Stomach (tissue), 9 donors: Measurements from ENCODE around the gene DCAF8L1. TPM values are rescaled to one million over a fixed set of nuclear protein-coding genes. Genes with fewer than 3 reads are reported as not detected.

Source experiments
- DNase-seq, 2 donors: peaks; one replicate each; pipeline versions ENCODE4 v3.0.0 to v3.0.0-alpha.2; 2013 to 2019
- H3K27ac ChIP-seq, 5 donors: fragments of 200-600 bp in 4 of 5; sonication (generic) in 4 of 5; one replicate each; pipeline ENCODE4 v1.5.1; 2013 to 2019; ENCODE audit warnings: mild to moderate bottlenecking in 1 of 5, moderate library complexity in 1 of 5
- H3K27me3 ChIP-seq, 3 donors: fragments of 200-600 bp; sonication (generic); one replicate each; pipeline ENCODE4 v1.5.1; 2017 to 2019; ENCODE audit warnings: mixed run types in 1 of 3
- H3K36me3 ChIP-seq, 4 donors: fragments of 200-600 bp; sonication (generic); 1 replicate in 3 of 4; 2 replicates in 1 of 4; pipeline ENCODE4 v1.5.1; 2016 to 2019
- H3K4me1 ChIP-seq, 4 donors: fragments of 200-600 bp; sonication (generic); one replicate each; pipeline ENCODE4 v1.5.1; 2016 to 2019
- H3K4me3 ChIP-seq, 4 donors: fragments of 200-600 bp; sonication (generic) in 3 of 4; one replicate each; pipeline ENCODE4 v1.5.1; 2016 to 2019; ENCODE audit warnings: mild to moderate bottlenecking in 1 of 4
- H3K9me3 ChIP-seq, 4 donors: fragments of 200-600 bp; sonication (generic); one replicate each; pipeline ENCODE4 v1.5.1; 2016 to 2019
- EP300 ChIP-seq: sonication (generic); formaldehyde crosslinking; IDR thresholded peaks from one replicate; pipeline ENCODE4 v1.6.1; 2017; ENCODE audit warnings: antibody characterized with exemption
- POLR2A ChIP-seq, 4 donors: fragments of 450-650 bp; IDR thresholded peaks; one replicate each; pipeline ENCODE4 v1.6.1; 2016; ENCODE audit warnings: antibody characterized with exemption in 4 of 4, control low read depth in 2 of 4, mild to moderate bottlenecking in 1 of 4, moderate library complexity in 1 of 4
- POLR2AphosphoS5 ChIP-seq, 3 donors: sonication (generic); formaldehyde crosslinking; IDR thresholded peaks; one replicate each; pipeline ENCODE4 v1.6.1; 2016; ENCODE audit warnings: antibody characterized with exemption in 3 of 3
- WGBS, 5 donors: extraction: QIAGEN DNeasy Blood & Tissue Kit in 3 of 5; methylation state at CpG; one replicate each; pipeline versions ENCODE4 v1.1.5 to v1.1.7; 2013 to 2018; 5-methylcytosine and 5-hydroxymethylcytosine counted together
- intact Hi-C: fragments of 100-400 bp; cut with DNase I; formaldehyde crosslinking; loops from one replicate; pipeline ENCODE4 v1.15.1; 2023; ENCODE audit warnings: low total_unique reads
- polyA plus RNA-seq, 3 donors: library from polyadenylated mRNA; stranded (reverse); fragments of 200-250 nt; gene quantifications; one replicate each; pipeline ENCODE4 v1.2.3, GENCODE V29; 2013
- total RNA-seq, 5 donors: library from RNA; depleted of rRNA; stranded (reverse); fragments of >200 nt; gene quantifications; one replicate each; pipeline versions ENCODE4 v1.1.0 to v1.2.3, GENCODE V29; 2014 to 2016
- TF ChIP-seq, protein P1 (sequence below), 7 experiments: fragments of 450-650 bp in 4 of 7; fragments of 200-600 bp in 3 of 7; sonication (generic) in 3 of 7; IDR thresholded peaks; one replicate each; pipeline ENCODE4 v1.5.1; 2016 to 2019; ENCODE audit warnings: antibody characterized with exemption in 7 of 7, control low read depth in 2 of 7, mild to moderate bottlenecking in 1 of 7
- donor health status: healthy with polysubstance abuse.
- donor health status: Bipolar disorder and iron deficiency.
- donor health status: healthy.

Gene DCAF8L1
- total and polyA plus RNA-seq, 8 donors, result not detected

DNA sequence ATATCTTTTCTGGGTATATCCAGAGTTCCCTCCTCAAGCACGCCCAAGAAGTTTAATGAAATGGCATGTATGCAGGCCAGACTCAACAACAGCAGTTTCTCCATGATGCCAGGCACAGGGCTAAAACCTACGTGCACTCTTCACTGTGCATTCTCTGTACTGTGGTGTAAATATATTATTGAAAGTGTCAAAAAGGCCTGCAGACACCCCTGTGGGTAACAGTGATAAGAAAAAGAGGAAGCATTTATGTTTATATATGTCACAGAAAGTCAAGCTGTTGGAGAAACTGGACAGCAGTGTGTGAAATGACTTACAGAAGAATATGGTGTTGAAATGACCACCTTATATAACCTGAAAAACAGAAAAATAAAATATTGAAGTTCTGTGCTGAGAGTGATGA lies 29.6 kb upstream of the DCAF8L1 start:
- DNase-seq, result no peak
- no peak overlapping the region for H3K27ac ChIP-seq
- H3K9me3 ChIP-seq, result no peaks in the 10 kb centered on the region
- H3K4me3 ChIP-seq, result no peak overlapping the region
- intact Hi-C loops, result no loop called here
- no peak for TF ChIP-seq POLR2A (IDR thresholded peaks at IDR 0.05)
- TF ChIP-seq, protein P1, sequence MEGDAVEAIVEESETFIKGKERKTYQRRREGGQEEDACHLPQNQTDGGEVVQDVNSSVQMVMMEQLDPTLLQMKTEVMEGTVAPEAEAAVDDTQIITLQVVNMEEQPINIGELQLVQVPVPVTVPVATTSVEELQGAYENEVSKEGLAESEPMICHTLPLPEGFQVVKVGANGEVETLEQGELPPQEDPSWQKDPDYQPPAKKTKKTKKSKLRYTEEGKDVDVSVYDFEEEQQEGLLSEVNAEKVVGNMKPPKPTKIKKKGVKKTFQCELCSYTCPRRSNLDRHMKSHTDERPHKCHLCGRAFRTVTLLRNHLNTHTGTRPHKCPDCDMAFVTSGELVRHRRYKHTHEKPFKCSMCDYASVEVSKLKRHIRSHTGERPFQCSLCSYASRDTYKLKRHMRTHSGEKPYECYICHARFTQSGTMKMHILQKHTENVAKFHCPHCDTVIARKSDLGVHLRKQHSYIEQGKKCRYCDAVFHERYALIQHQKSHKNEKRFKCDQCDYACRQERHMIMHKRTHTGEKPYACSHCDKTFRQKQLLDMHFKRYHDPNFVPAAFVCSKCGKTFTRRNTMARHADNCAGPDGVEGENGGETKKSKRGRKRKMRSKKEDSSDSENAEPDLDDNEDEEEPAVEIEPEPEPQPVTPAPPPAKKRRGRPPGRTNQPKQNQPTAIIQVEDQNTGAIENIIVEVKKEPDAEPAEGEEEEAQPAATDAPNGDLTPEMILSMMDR (IDR thresholded peaks at IDR 0.05), result no peak
- TF ChIP-seq EP300, result no peak
- TF ChIP-seq POLR2AphosphoS5 (IDR thresholded peaks at IDR 0.05), result no peak
- H3K36me3 ChIP-seq, result no peaks in the 10 kb centered on the region
- H3K27me3 ChIP-seq, result no peaks in the 10 kb centered on the region
- H3K4me1 ChIP-seq, result no peaks in the 10 kb centered on the region
- 57 to 81% (median 72%) methylated on average over 2 of the region's 2 CpGs for WGBS, 5 donors

DNA sequence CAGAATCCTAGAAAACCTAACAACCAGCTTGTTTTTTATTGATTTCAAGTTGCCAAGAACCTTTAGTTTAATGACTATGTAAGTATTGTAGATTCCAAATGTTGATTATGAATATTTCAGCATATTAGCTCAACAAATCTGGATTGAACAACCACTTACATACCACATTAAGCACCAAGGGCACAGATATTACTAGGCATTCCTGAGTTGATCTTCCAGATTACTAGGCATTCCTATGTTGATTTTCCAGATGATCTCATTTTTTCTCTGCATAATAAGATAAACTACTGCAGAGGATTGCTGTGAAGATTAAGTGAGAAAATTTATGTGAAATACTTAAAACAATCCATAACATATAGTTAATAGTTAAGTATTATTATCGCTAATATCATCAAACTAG lies 17.4 kb upstream of the DCAF8L1 start:
- TF ChIP-seq, protein P1 (IDR thresholded peaks at IDR 0.05), result no peak
- 55 to 97% (median 85%) methylated on average over 1 of the region's 1 CpG for WGBS, 5 donors
- no peaks in the 10 kb centered on the region for H3K27me3 ChIP-seq
- no peaks in the 10 kb centered on the region for H3K9me3 ChIP-seq
- no peak for DNase-seq
- no peaks in the 10 kb centered on the region for H3K36me3 ChIP-seq
- no peak overlapping the region for H3K27ac ChIP-seq
- H3K4me1 ChIP-seq, result no peaks in the 10 kb centered on the region
- intact Hi-C loops, result no loop called here
- no peak overlapping the region for H3K4me3 ChIP-seq

DNA sequence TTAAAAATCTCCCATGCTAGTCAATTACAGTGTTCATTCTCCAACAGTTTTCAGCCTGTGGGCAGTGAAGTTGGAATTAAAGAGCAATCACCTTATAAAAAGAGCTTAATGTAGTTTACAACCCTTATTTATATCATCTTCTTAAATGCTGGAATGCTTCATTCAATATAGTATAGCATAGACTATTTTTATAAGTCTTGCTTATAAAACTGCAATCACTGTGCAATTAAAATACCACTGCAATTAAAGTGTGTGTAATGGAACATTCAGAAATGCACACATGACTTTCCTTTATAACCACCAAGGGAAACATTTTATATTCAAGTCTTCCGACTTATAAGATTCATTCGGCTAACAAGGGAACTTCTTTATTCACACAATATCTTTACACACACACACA lies 16.4 kb upstream of the DCAF8L1 start:
- 82 to 93% (median 86%) methylated on average over 2 of the region's 2 CpGs for WGBS, 5 donors
- intact Hi-C loops, result no loop called here
- Histone ChIP-seq H3K27me3 (no peaks in the 10 kb centered on the region), H3K9me3 (no peaks in the 10 kb centered on the region), H3K27ac (no peak overlapping the region), H3K4me3 (no peak overlapping the region), H3K36me3 (no peaks in the 10 kb centered on the region), H3K4me1 (no peaks in the 10 kb centered on the region)
- no peak for DNase-seq
- no peak for TF ChIP-seq POLR2AphosphoS5 (IDR thresholded peaks at IDR 0.05)
- no peak for TF ChIP-seq EP300
- TF ChIP-seq POLR2A (IDR thresholded peaks at IDR 0.05), result no peak

DNA sequence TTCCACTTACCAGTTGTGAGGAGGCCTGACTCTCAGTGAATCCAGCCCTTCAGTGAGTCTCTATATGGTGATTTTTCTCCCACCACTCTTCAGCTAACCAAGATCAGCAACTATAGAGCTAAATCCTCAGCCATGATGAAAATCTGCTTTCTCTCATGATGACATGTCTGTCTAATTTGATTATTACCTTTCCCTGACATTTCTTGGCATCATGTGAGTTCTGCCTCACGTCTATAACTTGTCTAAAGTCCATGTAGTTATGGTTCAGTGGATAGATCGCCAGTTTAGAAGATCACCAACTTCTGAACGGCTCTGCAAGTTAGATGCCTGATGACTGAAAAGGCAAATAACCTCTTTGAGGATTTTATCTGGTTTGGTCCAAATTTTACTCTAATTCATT lies 14.9 kb upstream of the DCAF8L1 start:
- WGBS, 5 donors, result 68 to 97% (median 80%) methylated on average over 3 of the region's 3 CpGs
- H3K27ac ChIP-seq, result no peak overlapping the region
- H3K4me1 ChIP-seq, result no peaks in the 10 kb centered on the region
- no peaks in the 10 kb centered on the region for H3K9me3 ChIP-seq
- TF ChIP-seq POLR2A (IDR thresholded peaks at IDR 0.05) (no peak), EP300 (no peak), POLR2AphosphoS5 (IDR thresholded peaks at IDR 0.05) (no peak)
- TF ChIP-seq, protein P1 (IDR thresholded peaks at IDR 0.05), result no peak
- no peak for DNase-seq
- no peaks in the 10 kb centered on the region for H3K36me3 ChIP-seq
- H3K4me3 ChIP-seq, result no peak overlapping the region
- intact Hi-C loops, result no loop called here
- no peaks in the 10 kb centered on the region for H3K27me3 ChIP-seq

DNA sequence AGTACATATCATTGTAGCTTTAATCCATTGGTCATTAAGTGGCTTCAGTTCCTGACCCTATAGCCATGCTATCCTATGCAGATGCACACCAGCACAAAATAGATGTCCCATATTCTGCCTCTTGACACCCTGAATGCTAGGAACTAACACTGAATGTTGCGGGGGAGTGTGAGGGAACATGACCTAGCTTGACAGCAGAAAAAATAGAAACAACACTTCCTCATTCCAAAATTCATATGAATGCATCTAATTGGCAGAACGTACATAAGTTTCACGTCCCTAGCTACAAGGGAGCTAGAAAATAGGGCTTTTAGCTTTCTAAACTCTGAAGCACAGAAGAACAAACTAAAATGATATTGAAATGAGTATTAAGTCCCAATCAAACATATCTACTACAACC lies 14.4 kb upstream of the DCAF8L1 start:
- WGBS, 5 donors, result 62 to 85% (median 79%) methylated on average over 3 of the region's 3 CpGs
- intact Hi-C loops, result no loop called here
- no peak for DNase-seq
- Histone ChIP-seq H3K36me3 (no peaks in the 10 kb centered on the region), H3K27me3 (no peaks in the 10 kb centered on the region), H3K4me1 (no peaks in the 10 kb centered on the region), H3K27ac (no peak overlapping the region), H3K9me3 (no peaks in the 10 kb centered on the region), H3K4me3 (no peak overlapping the region)
- no peak for TF ChIP-seq POLR2A (IDR thresholded peaks at IDR 0.05)
- no peak for TF ChIP-seq POLR2AphosphoS5 (IDR thresholded peaks at IDR 0.05)
- TF ChIP-seq, protein P1 (IDR thresholded peaks at IDR 0.05), result no peak
- no peak for TF ChIP-seq EP300
